Activated CD4-positive, alpha-beta memory T cell treated with anti-CD3 and anti-CD28 coated beads, Interleukin-2, amount 10 ng/mL, durations not matched to agents 7 days and 5 days (primary cell): ENCODE data around the gene MLN. TPM values are rescaled to one million over a fixed set of nuclear protein-coding genes. Genes with fewer than 3 reads are reported as not detected.

ENCODE experiments used
- CTCF ChIA-PET: fragments of 350-600 bp; sonication (Branson Sonifier 250); formaldehyde crosslinking; loops from one replicate; lab custom pipeline; 2021; ENCODE audit warnings: antibody characterized with exemption, inconsistent platforms; lab: Charles Lee
- POLR2A ChIA-PET: fragments of 350-600 bp; sonication (Branson Sonifier 250); formaldehyde crosslinking; loops from one replicate; lab custom pipeline; 2021; ENCODE audit warnings: antibody characterized with exemption; lab: Charles Lee
- DNase-seq: peaks from one replicate; pipeline ENCODE4 v3.0.0-alpha.2; 2020
- H3K27ac Mint-ChIP-seq: one replicate; pipeline ENCODE4 v1.8.0; 2021; ENCODE audit warnings: mild to moderate bottlenecking, mixed read lengths
- H3K27me3 Mint-ChIP-seq: one replicate; pipeline ENCODE4 v1.8.0; 2021; ENCODE audit warnings: mixed read lengths
- H3K36me3 Mint-ChIP-seq: one replicate; pipeline ENCODE4 v1.8.0; 2021; ENCODE audit warnings: low read depth, mixed read lengths
- H3K4me1 Mint-ChIP-seq: one replicate; pipeline ENCODE4 v1.8.0; 2021; ENCODE audit warnings: mixed read lengths
- H3K4me3 Mint-ChIP-seq: one replicate; pipeline ENCODE4 v1.8.0; 2021; ENCODE audit warnings: mild to moderate bottlenecking, mixed read lengths
- H3K9me3 Mint-ChIP-seq: one replicate; pipeline ENCODE4 v1.8.0; 2021; ENCODE audit warnings: mixed read lengths
- total RNA-seq, 2 experiments: library from RNA; stranded (reverse); gene quantifications; one replicate each; pipeline ENCODE4 v1.2.3, GENCODE V29; 2021

MLN gene
- total RNA-seq, 2 experiments from 2014 or later, result not detected

DNA sequence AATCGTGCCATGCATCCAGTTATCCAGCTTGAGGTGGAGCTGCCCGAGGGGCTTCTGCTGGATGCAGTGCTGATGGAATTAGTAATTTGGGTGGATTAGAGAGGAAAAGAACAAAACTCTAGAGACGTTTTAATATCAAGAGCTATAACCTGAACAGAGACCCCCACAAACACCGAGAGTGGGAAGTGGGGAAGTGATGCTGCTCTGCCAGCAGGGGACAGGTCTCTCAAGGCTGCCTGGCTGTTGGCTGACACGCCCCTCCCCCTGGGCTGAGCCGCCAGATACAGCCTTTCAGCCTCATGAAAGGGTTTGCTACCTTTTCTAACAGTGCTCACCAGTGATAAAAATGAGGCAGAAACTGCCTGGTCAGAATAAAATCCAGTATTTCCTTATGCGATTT is 24.5 kb downstream of the MLN start:
- Mint-ChIP-seq H3K36me3 (peaks cover 89% of the 10 kb centered on the region), H3K9me3 (no peaks in the 10 kb centered on the region), H3K27me3 (no peaks in the 10 kb centered on the region), H3K4me1 (peaks cover 5% of the 10 kb centered on the region), H3K4me3 (no peak overlapping the region), H3K27ac (no peak overlapping the region)
- POLR2A ChIA-PET, result interaction anchor here (3.3 kb wide), 1 partner anchor 9 kb away, joined by 21 read pairs; the partner anchor contains the start of gene LEMD2
- DNase-seq, result no peak
- CTCF ChIA-PET, result interaction anchor here (0.6 to 1.9 kb wide), 7 partner anchors 9 to 248 kb away, joined by 3 to 6 read pairs (median 4); partner anchors contain the start of gene UQCC2

GRCh38 chr6:33778444-33779121 is 25.2 kb downstream of the MLN start:
- no peak overlapping the region for H3K4me3 Mint-ChIP-seq
- H3K9me3 Mint-ChIP-seq, result no peaks in the 10 kb centered on the region
- peaks cover 82% of the 10 kb centered on the region for H3K36me3 Mint-ChIP-seq
- CTCF ChIA-PET, result interaction anchor here (0.7 to 1.9 kb wide), 6 partner anchors 9 to 249 kb away, joined by 3 to 6 read pairs (median 4); partner anchors contain the start of gene UQCC2
- H3K4me1 Mint-ChIP-seq, result no peaks in the 10 kb centered on the region
- no peak for DNase-seq
- no peaks in the 10 kb centered on the region for H3K27me3 Mint-ChIP-seq
- POLR2A ChIA-PET, result interaction anchor here (3.3 kb wide), 1 partner anchor 9 kb away, joined by 21 read pairs; the partner anchor contains the start of gene LEMD2
- H3K27ac Mint-ChIP-seq, result no peak overlapping the region

GRCh38 chr6:33777398-33778388 is 26.1 kb downstream of the MLN start:
- Mint-ChIP-seq H3K36me3 (peaks cover 82% of the 10 kb centered on the region), H3K4me1 (no peaks in the 10 kb centered on the region), H3K9me3 (no peaks in the 10 kb centered on the region), H3K4me3 (no peak overlapping the region), H3K27ac (no peak overlapping the region), H3K27me3 (no peaks in the 10 kb centered on the region)
- POLR2A ChIA-PET, result interaction anchor here (3.3 kb wide), 1 partner anchor 10 kb away, joined by 21 read pairs; the partner anchor contains the start of gene LEMD2
- CTCF ChIA-PET, result interaction anchor here (1.0 to 1.9 kb wide), 2 partner anchors 8 to 250 kb away, joined by 4 to 6 read pairs; no protein-coding TSS in a partner anchor
- DNase-seq, result no peak

GRCh38 chr6:33776764-33777163 is 27.0 kb downstream of the MLN start:
- Mint-ChIP-seq H3K27ac (no peak overlapping the region), H3K9me3 (no peaks in the 10 kb centered on the region), H3K36me3 (peaks cover 82% of the 10 kb centered on the region), H3K4me1 (peaks cover 2% of the 10 kb centered on the region), H3K4me3 (no peak overlapping the region), H3K27me3 (no peaks in the 10 kb centered on the region)
- no peak for DNase-seq
- POLR2A ChIA-PET, result interaction anchor here (1.5 kb wide), 1 partner anchor 11 kb away, joined by 8 read pairs; no protein-coding TSS in a partner anchor
- CTCF ChIA-PET, result no interaction called here

GRCh38 chr6:33776186-33776585 is 27.6 kb downstream of the MLN start:
- Mint-ChIP-seq H3K36me3 (peaks cover 81% of the 10 kb centered on the region), H3K27me3 (no peaks in the 10 kb centered on the region), H3K27ac (no peak overlapping the region), H3K4me3 (no peak overlapping the region), H3K9me3 (no peaks in the 10 kb centered on the region), H3K4me1 (peaks cover 3% of the 10 kb centered on the region)
- no peak for DNase-seq
- POLR2A ChIA-PET, result interaction anchor here (1.5 kb wide), 1 partner anchor 11 kb away, joined by 8 read pairs; no protein-coding TSS in a partner anchor
- CTCF ChIA-PET, result no interaction called here

DNA sequence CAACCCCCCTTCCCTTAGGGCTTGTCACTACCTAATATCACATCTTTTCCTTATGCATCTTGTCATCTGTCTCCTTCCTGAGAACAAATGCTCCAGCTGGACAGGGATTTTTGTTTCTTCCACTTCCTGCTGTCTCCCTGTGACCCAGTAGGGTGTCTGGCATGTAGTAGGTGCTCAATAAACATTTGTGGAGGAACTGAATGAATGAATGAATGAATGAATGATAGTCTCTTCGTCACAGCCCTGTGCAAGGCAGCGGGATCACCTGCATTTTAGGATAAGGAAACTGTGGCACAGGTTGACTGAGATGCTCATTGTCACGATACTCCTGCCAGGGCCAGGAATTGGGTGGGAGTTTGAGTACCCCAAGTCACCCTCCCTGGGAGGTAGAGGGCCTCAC is 29.0 kb downstream of the MLN start:
- H3K4me3 Mint-ChIP-seq, result no peak overlapping the region
- H3K4me1 Mint-ChIP-seq, result peaks cover 4% of the 10 kb centered on the region
- peaks cover 70% of the 10 kb centered on the region for H3K36me3 Mint-ChIP-seq
- H3K27ac Mint-ChIP-seq, result no peak overlapping the region
- H3K27me3 Mint-ChIP-seq, result no peaks in the 10 kb centered on the region
- no peaks in the 10 kb centered on the region for H3K9me3 Mint-ChIP-seq
- ChIA-PET POLR2A (no interaction called here), CTCF (interaction anchor here (0.7 to 8.4 kb wide), 2 partner anchors 252 to 520 kb away, joined by 4 to 133 read pairs; no protein-coding TSS in a partner anchor)
- no peak for DNase-seq

GRCh38 chr6:33772902-33773472 is 30.8 kb downstream of the MLN start:
- no peak overlapping the region for H3K27ac Mint-ChIP-seq
- POLR2A ChIA-PET, result interaction anchor here (0.9 to 4.0 kb wide), 3 partner anchors 14 to 282 kb away, joined by 3 to 18 read pairs (median 7); no protein-coding TSS in a partner anchor

DNA sequence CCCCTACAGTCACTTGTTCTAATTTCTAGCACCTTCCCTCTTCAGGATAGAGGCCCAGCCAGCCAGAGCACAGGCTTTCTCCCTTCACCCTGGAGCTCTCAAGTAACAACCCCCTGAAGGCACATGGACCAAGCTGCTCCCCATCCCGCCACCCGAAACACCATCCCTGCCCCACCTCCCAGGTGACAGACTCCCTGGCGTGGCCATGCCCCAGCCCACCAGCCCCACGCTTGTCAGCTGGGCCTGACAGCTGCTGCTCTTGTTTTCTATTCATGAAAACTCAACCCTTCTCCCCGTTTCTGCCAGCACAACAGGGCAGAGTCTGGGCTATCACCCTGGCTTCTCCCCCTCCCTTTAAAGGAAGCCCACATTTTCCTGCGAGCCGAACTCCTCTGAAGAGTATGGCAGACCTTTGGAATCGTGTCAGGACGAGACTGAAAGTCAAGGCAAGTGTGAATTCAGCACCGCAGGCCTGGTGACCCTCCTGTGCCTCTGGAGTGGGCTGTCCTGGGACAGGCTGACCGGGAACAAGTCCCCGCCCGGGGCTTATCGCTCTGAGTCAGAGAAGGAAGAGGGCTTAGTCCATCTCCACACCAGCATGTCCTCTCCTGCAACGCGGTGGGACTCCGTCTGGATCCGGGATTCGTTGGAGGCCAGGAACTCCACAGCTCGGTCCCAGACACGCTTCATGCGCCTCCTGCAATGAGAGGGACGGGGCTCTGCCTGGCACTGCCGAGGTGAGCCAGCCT is 31.5 kb downstream of the MLN start:
- no peak overlapping the region for H3K27ac Mint-ChIP-seq
- H3K4me3 Mint-ChIP-seq, result no peak overlapping the region
- peaks cover 47% of the 10 kb centered on the region for H3K36me3 Mint-ChIP-seq
- ChIA-PET POLR2A (interaction anchor here (0.9 to 4.0 kb wide), 6 partner anchors 11 to 283 kb away, joined by 3 to 18 read pairs (median 4); partner anchors contain the start of gene UQCC2), CTCF (interaction anchor here (0.8 to 8.4 kb wide), 20 partner anchors 8 to 386 kb away, joined by 3 to 133 read pairs (median 3); partner anchors contain the start of gene UQCC2)
- H3K27me3 Mint-ChIP-seq, result peaks cover 7% of the 10 kb centered on the region
- H3K9me3 Mint-ChIP-seq, result no peaks in the 10 kb centered on the region
- H3K4me1 Mint-ChIP-seq, result peaks cover 7% of the 10 kb centered on the region
- no peak for DNase-seq

More at GRCh38 chr6:33772902-33773472, 30.8 kb downstream of the MLN start:
- peaks cover 3% of the 10 kb centered on the region for H3K27me3 Mint-ChIP-seq
- H3K4me1 Mint-ChIP-seq, result peaks cover 7% of the 10 kb centered on the region
- peaks cover 54% of the 10 kb centered on the region for H3K36me3 Mint-ChIP-seq
- H3K4me3 Mint-ChIP-seq, result no peak overlapping the region
- H3K9me3 Mint-ChIP-seq, result no peaks in the 10 kb centered on the region
- no peak for DNase-seq
- CTCF ChIA-PET, result interaction anchor here (1.2 to 8.4 kb wide), 7 partner anchors 9 to 383 kb away, joined by 3 to 133 read pairs (median 3); no protein-coding TSS in a partner anchor

DNA sequence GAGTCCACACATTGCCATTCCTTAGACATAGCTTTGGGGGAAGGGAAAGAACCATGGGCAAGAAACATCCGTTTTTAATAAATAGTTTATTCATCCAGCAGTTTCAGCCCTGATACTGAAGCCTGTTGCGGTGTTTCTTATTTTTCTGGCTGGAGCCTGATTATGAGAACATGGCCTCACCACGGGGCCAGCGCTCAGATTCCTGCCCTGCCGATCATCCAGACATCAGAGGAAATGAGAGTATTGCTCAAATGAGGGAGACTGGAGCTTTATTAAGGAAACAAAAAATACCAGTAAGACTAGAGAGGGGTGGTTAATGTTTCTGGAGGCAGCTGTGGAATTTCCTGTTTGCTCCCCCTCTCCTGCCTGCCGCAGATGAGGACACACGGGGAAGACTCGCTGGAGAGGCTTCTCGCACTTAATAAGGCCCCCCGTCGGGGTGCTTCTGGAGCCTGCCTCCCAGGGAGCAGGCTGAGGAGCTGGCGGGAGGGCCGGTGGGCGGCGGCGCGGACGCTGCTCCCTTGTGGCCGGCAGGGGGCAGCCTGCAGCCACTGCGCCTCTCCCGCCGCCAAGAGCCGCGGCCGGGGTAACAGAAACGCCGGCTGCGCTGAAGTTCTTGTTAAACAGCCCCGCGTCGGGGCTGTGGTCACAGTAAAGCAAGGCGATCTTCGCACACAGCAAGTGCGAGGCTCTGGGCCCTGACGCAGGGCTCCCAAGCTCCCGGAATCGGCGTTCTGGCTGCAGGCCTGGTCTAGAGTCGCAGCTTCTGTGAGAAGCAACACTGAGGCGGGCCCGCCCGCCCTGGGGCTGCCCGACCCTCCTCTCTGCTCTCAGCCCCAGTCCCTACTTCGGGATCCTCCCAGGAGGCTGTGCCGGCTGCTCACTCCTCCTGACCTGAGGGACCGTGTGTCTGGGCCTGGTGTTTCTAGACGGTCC is 32.4 kb downstream of the MLN start:
- Mint-ChIP-seq H3K4me1 (peaks cover 7% of the 10 kb centered on the region), H3K27ac (no peak overlapping the region), H3K36me3 (peaks cover 38% of the 10 kb centered on the region), H3K4me3 (no peak overlapping the region), H3K27me3 (peaks cover 8% of the 10 kb centered on the region), H3K9me3 (no peaks in the 10 kb centered on the region)
- ChIA-PET CTCF (interaction anchor here (0.6 to 8.4 kb wide), 38 partner anchors 11 to 387 kb away, joined by 3 to 133 read pairs (median 3); partner anchors contain the start of gene UQCC2), POLR2A (interaction anchor here (1.0 to 4.0 kb wide), 6 partner anchors 10 to 256 kb away, joined by 3 to 18 read pairs (median 4); partner anchors contain the start of gene UQCC2)
- peak; percentile 68 for DNase-seq

DNA sequence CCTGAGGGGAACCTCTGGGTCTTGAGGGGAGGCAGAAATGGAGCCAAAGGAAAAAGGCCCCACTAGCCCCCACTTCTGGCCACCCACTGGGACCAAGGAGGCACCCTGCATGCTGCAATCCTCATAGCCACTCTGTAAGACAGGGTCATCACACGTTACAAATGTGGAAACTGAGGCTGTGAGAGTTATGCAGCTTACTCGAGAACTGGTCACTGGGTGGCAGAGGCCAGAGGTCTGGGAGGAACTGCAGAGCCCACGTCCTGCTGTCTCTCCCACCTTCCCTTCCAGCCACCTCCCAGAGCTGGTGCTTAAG is 33.0 kb downstream of the MLN start:
- ChIA-PET CTCF (interaction anchor here (0.6 to 8.4 kb wide), 32 partner anchors 11 to 388 kb away, joined by 3 to 133 read pairs (median 4); partner anchors contain the start of gene UQCC2), POLR2A (interaction anchor here (1.1 to 4.0 kb wide), 4 partner anchors 11 to 59 kb away, joined by 3 to 18 read pairs (median 4); partner anchors contain the start of gene UQCC2)
- Mint-ChIP-seq H3K36me3 (peaks cover 32% of the 10 kb centered on the region), H3K9me3 (no peaks in the 10 kb centered on the region), H3K27me3 (peaks cover 8% of the 10 kb centered on the region), H3K4me3 (no peak overlapping the region), H3K4me1 (peaks cover 7% of the 10 kb centered on the region), H3K27ac (no peak overlapping the region)
- DNase-seq, result no peak
